HG03571 (cell line): ENCODE results near the gene AACS.

Experiments
- ATAC-seq: cut with Tn5 transposase; IDR thresholded peaks from one replicate; pipeline ENCODE4 v1.9.1; 2021; ENCODE audit not compliant: unreplicated experiment

The AACS gene

DNA sequence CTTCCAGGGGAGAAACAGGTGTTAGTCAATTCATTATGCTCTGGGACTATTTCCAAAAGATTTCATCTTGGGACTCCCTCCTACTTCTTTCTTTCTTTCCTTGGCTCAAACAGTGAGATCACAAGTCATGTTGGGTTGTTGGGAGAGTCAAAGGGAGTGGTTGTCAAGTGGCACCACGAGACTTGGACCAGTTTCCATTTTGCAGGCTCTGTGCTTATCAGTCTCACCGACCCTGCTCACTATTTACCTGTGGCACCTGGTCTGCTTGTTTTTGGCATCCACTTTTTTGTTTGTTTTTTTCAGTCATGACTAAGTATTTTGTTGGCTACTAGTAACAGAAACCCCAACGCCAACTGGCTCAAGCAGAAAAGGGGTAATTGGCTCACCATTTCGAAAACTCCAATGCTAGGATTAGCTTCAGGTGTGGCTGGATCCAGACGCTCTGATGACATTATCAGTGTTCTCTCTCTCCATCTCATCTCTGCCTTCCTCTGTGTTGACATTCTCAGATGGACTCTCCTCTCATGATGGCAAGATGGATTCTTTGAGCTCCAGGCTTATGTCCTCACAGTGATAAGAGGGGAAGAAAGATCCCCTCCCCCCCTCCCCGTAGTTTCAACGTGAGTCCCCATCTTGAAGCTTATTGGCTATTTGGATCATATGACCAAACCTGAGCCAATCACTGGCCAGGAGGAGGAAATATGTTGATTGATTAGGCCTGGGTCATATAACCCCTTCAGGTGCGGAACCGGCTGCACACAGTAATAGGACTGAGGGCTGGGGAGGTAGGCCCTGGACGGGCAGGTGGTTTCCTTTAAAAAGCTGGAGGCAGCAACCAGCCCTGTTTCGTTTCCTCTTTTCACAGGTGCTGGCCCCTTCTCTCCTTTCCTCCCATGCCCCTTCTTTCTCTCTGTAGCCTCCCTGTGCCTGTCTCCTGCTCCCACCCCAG lies 84.2 kb downstream of the AACS start:
- ATAC-seq = peak; percentile 93

DNA sequence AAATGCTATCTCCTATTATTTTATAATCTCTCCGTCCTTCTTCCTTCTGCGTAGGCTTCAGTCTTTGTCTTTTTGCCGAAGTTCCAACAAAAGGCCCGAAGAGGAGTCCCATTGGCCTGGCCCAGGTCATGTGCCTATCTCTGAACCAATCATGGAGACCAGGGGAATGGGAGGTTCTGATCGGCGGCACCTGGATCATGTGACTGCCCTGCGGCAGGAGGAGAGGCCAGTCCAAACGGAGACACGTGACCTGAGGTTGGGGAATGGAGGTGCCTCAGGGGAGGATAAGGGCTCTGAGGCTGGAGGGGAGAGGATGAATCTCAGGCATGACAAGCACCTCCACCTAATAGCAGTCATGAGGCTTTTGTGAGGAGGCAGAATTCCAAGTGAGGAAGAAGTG lies 86.0 kb downstream of the AACS start:
- no peak for ATAC-seq

DNA sequence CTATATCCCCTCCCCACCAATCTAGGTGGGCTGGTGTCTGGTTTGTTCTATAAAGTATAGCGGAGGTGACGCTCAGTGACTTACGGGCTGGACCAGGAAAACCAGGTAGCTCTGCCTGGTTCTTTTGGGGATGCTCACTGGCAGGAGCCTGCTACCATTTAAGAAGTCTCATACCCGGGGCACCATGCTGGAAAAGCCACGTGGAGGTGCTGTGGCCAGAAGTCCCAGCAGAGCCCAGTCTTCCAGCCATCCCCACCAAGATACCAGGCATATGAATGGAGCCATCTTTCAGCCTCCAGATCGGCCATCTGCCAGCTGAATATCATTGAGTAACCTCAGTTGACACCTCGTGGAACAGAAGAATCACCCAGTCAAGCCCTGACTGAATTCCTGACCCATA lies 87.2 kb downstream of the AACS start:
- no peak for ATAC-seq

DNA sequence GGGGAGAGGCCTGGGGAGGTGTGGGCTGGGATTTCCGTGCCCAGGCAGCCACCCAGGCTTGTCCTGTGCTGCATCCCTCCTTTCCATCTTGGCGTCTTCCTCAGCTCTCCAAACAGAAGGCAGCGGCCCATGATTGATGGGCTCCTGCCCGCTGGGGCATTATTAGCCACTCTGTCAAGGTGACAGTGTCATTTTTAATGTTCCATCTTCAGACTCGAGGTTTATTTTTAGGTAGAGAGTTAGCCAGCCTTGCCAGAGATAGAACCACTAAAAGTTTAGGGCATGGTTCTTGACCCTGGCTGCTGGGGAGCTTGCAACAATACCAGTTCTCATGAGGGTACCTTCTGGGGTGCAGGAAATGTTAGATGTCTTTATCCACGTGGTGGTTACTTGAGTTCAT lies 90.1 kb downstream of the AACS start:
- ATAC-seq = no peak

DNA sequence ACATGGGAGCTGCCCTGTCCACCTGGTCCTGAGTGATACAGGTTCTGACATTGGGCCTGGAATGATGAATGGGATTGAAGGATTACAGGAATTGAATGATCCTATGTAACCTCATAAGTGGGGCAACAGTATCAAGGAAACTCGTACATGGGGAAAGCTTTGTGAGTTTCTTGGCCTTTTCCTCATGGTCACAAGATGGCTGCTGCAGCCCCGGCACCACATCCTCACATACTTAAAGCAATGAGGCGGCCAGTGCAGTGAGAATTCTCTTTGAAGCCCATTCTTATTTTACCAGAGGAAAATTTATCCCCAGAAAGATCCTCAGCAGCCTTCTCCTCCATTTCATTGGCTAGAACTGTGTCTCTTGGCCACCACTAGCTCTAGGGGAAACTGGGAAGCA lies 91.9 kb downstream of the AACS start:
- ATAC-seq = no peak

DNA sequence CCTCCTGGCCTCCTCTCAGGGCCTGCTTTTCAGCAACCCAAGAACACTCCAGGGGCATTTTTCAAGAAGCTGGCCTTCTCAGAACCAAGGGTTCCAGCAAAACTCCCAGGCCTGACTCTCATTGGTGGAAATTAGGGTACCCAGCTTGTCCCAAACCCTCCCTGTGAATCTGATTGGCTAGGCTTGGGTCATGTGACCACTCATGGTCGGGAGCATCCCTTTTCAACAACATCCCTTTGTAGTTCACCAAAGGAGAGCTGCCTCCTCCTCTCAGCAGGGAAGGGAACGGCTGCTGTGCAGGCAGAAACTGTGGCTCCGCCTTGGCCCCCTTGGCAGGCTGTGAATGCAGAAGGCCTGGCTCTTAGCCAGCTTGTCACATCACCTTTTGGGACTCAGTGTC lies 94.5 kb downstream of the AACS start:
- ATAC-seq = no peak

DNA sequence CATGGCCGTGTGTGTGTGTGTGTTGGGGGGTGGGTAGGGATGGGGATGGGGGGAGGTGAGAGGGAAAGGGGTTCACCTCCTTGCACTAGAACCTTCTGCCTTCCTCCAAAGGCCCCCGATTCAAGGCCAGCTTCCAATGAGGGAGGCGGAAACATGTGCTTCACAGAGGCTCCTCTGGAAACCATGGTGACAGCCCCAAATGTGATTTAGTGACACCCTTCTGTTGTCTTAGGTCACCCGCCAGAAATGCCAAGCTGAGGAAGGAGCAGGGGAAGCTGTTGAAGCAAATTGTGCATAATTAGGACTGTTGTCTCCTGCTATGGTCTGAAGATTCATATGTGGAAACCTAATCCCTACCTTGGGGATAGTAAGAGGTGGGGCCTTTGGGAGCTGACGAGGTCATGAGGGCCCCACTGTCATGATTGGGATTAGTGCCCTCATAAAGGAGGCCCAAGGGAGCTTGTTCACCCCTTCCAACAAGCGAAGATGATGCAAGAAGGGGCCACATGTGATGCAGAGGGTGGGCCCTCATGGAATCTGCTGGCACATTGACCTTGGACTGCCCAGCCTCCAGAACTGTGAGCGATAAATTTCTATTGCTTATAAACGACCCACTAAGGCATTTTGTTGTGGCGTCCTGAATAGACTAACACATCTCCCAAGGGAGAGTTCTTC lies 95.2 kb downstream of the AACS start:
- no peak for ATAC-seq

DNA sequence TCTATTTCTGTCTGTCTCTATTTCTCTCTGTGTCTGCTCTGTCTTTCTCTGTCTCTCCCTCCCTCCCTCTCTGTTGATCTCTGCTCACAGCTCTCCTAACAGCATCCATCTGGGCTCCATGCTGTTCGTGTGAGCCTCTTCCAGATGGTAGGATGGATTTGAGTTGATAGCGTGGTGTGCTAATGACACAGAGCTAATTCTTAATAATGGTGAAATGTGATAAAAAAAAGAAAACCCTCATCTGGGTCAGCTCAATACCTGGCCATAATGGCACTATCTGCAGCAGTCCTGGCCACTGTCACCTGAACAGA lies 96.4 kb downstream of the AACS start:
- ATAC-seq = no peak

DNA sequence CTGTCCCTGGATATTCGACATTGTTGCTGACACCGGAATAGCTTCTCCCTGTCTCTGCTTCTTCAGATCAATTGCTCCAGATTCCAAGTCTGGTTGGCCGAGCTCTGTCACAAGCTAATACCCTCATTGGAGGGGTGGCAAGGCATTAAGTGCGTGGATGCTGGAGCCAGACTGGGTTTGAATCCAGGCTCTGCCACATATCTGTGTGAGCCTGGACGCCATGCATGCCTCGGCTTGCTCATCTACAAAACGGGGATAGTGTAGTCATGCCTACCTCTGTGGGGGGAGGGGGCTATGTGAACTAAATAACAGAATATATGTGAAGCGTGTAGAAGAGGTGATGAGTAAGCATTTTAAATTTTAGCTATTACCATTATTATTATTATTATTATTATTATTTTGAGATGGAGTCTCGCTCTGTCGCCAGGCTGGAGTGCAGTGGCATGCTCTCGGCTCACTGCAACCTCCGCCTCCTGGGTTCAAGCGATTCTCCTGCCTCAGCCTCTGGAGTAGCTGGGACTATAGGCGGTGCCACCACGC lies 97.3 kb downstream of the AACS start:
- no peak for ATAC-seq

DNA sequence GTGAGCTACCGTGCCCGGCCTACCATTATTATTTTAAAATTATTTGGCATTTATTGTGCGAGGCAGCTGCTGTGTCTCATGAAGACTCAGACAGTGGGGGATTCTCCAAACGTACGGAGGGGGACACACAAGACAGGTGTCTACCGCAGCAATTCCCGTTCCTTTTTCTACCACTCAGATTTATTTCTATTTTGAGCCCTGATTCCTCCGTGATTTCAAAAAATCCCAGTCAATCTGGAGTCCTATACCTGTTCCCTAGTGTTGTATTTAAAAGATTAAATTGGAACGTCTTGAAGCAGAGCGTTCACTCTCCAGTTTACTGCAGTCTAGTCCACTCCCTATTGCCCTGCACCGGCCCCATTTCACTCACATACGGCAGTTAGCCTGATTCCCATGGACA lies 97.9 kb downstream of the AACS start:
- no peak for ATAC-seq

DNA sequence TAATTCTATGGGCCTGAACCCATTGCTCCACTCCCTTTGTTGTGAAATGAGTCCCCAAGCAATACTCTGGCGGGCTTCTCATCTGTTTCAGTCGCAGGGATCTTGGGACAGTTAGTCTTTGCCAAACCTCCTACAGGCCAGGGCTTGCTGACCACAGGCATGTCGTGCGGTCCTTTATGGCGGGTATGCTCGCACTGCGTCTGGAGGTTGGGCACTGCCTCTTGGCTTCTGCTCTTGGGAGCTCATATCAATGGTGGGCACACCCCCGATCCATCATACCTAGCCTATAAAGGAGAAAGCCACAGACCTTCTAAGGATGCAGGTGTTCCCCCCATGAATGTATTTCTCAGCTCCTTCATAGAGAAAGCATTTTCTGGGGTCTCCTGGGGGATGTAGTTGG lies 99.3 kb downstream of the AACS start:
- no peak for ATAC-seq

DNA sequence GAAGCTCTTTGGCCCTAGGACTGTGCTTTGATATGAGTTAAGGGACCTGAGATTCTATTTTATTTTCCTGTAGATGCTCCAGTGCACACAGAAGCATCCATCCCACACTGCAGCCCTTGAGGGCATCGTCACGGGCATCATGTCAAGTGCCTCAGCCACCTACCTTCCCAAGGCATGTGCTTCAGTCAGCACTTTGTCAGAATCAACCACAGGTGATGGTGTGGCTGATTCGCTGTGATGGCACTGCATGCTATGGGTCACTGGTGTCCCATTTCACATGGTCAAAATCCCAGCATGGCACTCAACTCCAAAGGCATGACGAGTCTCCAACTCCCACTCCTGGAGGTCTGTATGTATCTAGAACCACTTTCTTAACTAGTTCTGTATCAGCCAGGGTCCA lies 100.8 kb downstream of the AACS start:
- ATAC-seq = no peak

DNA sequence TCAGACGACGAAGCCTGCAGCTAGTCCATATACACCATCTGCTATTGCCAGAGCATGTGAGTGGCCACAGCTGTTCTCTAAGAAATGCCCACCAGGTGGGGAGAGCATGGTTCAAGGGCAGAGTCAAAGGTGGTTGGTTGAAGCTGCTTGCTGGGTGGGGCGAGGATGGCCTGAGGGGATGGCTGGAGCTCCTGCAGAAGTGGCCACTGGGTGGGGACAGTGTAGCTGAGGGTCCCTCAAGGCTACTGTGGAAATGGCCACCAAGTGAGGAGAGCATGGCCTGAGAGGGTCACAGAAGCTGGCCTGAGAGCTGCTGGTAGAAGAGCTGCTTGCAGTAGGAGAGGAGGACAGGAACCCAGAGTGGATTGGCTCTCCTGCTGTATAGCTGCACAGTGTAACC lies 102.4 kb downstream of the AACS start:
- no peak for ATAC-seq

DNA sequence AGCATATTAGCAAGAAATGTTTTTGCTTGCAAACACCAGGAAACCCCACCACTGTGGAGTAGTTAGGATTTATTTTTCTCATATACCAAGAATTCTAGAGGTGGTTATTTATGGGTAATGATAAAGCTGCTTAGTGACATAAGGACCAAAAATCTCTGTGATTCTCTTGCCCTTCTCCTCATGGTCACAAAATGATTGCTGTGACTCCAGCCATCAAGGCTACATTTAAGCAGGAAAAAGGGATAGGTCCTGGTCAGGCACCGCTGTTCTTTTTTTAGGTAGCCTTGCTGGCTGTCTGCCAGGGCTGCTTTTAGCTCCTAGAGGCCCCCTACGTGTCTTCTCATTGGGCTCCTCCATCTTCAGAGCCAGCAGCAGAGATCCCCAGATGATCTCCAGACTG lies 104.2 kb downstream of the AACS start:
- ATAC-seq = no peak

DNA sequence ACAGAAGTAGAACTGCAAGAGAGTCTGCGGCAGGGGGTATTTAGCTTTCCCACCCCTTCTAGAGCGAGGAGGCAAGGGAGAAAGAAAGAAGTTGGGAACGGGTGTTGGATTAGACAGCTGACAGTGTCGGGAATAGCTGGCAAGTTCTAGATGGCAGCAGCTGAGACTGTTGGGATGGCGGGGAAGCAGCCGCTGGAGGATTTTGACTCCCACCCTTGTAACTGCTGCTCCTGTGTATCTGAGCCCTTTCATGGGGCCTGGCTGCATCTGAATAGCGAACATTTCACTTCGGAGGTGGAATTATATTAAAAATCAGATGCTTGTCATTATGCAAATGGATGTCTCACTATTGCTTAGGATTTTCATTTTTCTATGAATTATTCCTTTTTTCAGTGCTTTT lies 104.6 kb downstream of the AACS start:
- no peak for ATAC-seq

DNA sequence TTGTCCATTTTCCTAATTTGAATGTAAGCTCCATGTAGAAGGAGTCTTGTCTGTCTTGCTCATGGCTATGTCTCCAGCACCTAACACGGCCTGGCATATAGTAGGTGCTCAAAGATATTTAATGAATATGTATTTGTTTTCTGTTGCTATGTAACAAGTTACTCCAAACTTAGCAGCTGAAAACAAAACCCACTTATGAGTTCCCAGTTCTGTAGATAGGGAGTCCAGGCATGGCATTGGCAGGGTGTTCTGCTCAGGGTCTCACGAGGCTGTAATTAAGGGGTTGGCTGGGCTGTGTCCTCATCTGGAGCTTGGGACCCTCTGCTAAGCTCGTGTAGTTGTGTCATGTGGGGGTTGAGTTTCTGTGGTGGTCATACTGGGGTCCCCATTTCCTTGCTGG lies 106.0 kb downstream of the AACS start:
- no peak for ATAC-seq

DNA sequence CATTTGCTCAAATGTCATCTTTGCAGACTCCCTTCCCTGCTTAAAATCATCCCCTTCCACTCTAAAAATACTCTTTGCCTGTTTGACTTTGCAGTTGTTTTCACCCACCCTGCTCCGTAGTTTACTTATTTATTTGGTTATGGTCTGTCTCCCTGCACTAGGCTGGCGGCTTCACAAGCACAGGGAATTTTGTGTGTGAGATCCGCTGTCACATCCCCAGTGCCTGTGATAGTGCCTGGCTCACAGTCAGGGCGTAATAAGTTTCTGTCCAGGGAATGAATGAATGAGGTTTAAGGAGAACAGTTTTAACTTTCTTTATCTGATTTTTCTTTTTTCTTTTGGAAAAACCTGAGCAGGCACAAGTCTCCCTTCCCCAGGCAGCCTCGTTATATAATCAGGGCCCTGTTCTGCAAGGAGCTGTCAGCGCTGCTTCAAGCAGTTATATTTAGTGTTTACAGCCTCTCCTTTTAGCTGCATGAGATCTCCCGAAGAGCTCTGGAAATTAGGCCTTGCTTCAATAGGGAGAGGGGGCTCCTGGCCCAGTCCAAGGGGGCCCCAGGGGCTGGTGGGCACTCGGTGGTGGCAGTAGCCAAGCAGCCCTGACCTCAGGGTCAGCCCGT lies 107.1 kb downstream of the AACS start:
- no peak for ATAC-seq

DNA sequence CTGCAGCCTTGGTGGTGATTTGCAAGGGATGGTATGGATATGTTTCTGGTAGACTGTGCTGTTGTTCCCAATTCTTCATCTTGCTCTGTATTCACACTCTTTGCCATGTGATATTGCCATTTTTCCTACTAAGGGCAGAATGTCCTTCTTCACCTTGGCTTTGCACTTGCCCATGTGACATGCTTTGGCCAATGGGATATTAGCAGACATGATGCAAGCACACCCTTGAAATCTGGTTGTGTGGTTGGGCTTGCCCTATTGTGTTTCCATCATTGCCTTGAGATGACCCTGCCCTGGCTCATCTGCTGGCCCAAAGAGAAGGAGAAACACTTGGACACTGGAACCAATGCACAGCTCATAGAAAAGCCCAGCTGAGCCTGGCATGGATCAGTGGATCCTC lies 110.3 kb downstream of the AACS start:
- ATAC-seq = no peak

DNA sequence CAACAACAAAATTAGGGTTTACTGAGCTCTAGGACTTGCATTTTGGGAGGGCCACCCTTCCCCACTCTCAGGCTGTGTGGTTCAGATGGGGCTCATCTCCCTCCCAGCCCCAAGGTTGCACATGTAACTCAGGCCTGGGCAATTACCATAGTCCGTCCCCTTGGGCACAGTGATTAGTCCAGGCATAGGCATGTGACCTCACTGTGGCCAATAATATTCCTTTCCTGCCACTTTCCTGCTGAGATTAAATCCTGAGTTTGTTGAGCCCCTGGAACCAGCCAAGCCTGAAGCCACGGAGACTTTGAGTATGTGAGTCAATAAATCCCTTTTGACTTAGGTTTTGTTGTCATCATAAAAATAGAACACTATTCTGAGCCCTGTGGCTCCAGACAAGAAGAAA lies 113.0 kb downstream of the AACS start:
- no peak for ATAC-seq

DNA sequence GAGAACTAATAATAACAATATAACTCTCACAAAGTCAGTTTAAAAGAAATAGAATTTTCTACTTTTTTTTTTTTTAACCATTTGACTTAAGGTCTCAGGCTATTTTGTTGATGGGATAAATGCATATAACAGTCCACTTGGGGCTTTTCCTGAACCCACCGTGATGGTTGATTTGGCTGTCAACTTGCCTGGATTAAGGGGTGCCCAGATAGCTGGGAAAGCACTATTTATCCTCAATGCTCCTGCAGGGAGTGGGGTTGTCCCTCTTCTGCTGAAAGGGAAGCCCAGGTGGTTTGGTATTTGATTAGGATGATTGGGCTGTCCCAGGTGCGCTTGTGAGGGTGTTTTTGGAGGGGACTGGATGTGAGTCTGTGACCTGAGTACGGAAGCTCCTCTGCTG lies 114.9 kb downstream of the AACS start:
- no peak for ATAC-seq

DNA sequence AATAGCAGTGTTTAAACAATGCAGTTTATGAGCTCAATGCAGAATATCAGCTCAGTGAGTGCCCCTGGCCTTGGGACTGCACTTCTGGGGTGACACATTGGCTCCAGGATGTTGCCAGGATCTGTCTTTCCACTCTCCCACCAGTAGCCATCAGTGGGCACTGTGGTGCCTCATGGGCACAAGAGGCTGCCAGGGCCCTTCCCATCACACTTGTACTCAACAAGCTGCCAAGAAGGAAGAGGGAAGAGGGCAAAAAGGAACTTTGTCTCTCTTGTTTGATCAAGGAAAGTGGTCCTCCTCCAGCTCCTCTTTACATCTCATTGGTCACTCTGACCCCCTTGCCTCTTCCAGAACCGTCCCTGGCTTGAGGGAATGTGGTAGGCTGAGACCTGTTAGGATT lies 115.9 kb downstream of the AACS start:
- no peak for ATAC-seq
